ENCODE measurements around the gene DBH.

Gene DBH

GRCh38 chr9:133689151-133689763 is 53.1 kb downstream of the DBH start:
- FAIRE-seq (no peak), DNase-seq (ENCODE audit: insufficient read length, low spot score) (no peak)
- no peak for TF ChIP-seq POLR2A (IDR thresholded peaks at IDR 0.05; ENCODE audit: low read depth, low read length)

GRCh38 chr9:133690081-133690561 is 54.0 kb downstream of the DBH start:
- DNase-seq (ENCODE audit: insufficient read length, low spot score) (no peak), FAIRE-seq (no peak)
- TF ChIP-seq POLR2A (IDR thresholded peaks at IDR 0.05; ENCODE audit: low read depth, low read length), result no peak

GRCh38 chr9:133691191-133691590 is 55.0 kb downstream of the DBH start:
- no peak for FAIRE-seq
- no peak for TF ChIP-seq POLR2A (IDR thresholded peaks at IDR 0.05; ENCODE audit: low read depth, low read length)

GRCh38 chr9:133691626-133692363 is 55.6 kb downstream of the DBH start:
- DNase-seq (ENCODE audit: insufficient read length, low spot score) (peak; percentile 73), FAIRE-seq (no peak)
- no peak for TF ChIP-seq POLR2A (IDR thresholded peaks at IDR 0.05; ENCODE audit: low read depth, low read length)

More at GRCh38 chr9:133691191-133691590, 55.0 kb downstream of the DBH start:
- DNase-seq (ENCODE audit: insufficient read length, low spot score), result no peak

GRCh38 chr9:133692364-133692985 is 56.3 kb downstream of the DBH start:
- no peak for TF ChIP-seq POLR2A (IDR thresholded peaks at IDR 0.05; ENCODE audit: low read depth, low read length)
- FAIRE-seq, result no peak
- DNase-seq (ENCODE audit: insufficient read length, low spot score), result no peak

GRCh38 chr9:133693116-133693515 is 57.0 kb downstream of the DBH start:
- no peak for FAIRE-seq
- DNase-seq (ENCODE audit: insufficient read length, low spot score), result no peak
- TF ChIP-seq POLR2A (IDR thresholded peaks at IDR 0.05; ENCODE audit: low read depth, low read length), result no peak

GRCh38 chr9:133693703-133694529 is 57.8 kb downstream of the DBH start:
- FAIRE-seq (no peak), DNase-seq (ENCODE audit: insufficient read length, low spot score) (no peak)
- no peak for TF ChIP-seq POLR2A (IDR thresholded peaks at IDR 0.05; ENCODE audit: low read depth, low read length)

GRCh38 chr9:133694686-133695085 is 58.5 kb downstream of the DBH start:
- TF ChIP-seq POLR2A (IDR thresholded peaks at IDR 0.05; ENCODE audit: low read depth, low read length), result no peak
- DNase-seq (ENCODE audit: insufficient read length, low spot score), result no peak
- no peak for FAIRE-seq

- DNase-seq (ENCODE audit: insufficient read length, low spot score) (no peak), FAIRE-seq (no peak)
- TF ChIP-seq POLR2A (IDR thresholded peaks at IDR 0.05; ENCODE audit: low read depth, low read length), result no peak
These were observed 59.9 kb downstream of the DBH start for GRCh38 chr9:133696071-133696472.

GRCh38 chr9:133699546-133699945 is 63.4 kb downstream of the DBH start:
- no peak for DNase-seq (ENCODE audit: insufficient read length, low spot score)
- TF ChIP-seq POLR2A (IDR thresholded peaks at IDR 0.05; ENCODE audit: low read depth, low read length), result no peak
- no peak for FAIRE-seq

- no peak for FAIRE-seq
- TF ChIP-seq POLR2A (IDR thresholded peaks at IDR 0.05; ENCODE audit: low read depth, low read length), result no peak
- no peak for DNase-seq (ENCODE audit: insufficient read length, low spot score)
These were observed 64.7 kb downstream of the DBH start for GRCh38 chr9:133700819-133701320.

GRCh38 chr9:133701321-133701980 is 65.3 kb downstream of the DBH start:
- TF ChIP-seq POLR2A (IDR thresholded peaks at IDR 0.05; ENCODE audit: low read depth, low read length), result no peak
- no peak for DNase-seq (ENCODE audit: insufficient read length, low spot score)
- FAIRE-seq, result no peak
